GM12874 (cell line): Measurements from ENCODE around the gene DOCK2.

Experiments
- CTCF ChIP-seq: IDR thresholded peaks from 2 replicates; pipeline ENCODE4 v1.5.1; 2011; ENCODE audit warnings: low read depth, mild to moderate bottlenecking, control low read depth, low read length, moderate library complexity; ENCODE audit not compliant: insufficient read depth

The DOCK2 gene

GRCh38 chr5:169974121-169974770 is 337.2 kb downstream of the DOCK2 start:
- no peak for TF ChIP-seq CTCF

- no peak for TF ChIP-seq CTCF
Measured at GRCh38 chr5:169978714-169979113, 341.6 kb downstream of the DOCK2 start.

GRCh38 chr5:169979871-169980270 is 342.8 kb downstream of the DOCK2 start:
- TF ChIP-seq CTCF, result no peak

GRCh38 chr5:169980418-169981053 is 343.5 kb downstream of the DOCK2 start, which contains the start of gene INSYN2B:
TSS of gene INSYN2B (minus strand) at chr5:169980495. CDS start at chr5:169883898, 96,597 bp downstream.
- peak; percentile 46; the same call in 1 of the 2 replicates for TF ChIP-seq CTCF

GRCh38 chr5:169988206-169988605 is 351.1 kb downstream of the DOCK2 start:
- no peak for TF ChIP-seq CTCF

- no peak for TF ChIP-seq CTCF
Measured at GRCh38 chr5:169988947-169989346, 351.9 kb downstream of the DOCK2 start.

GRCh38 chr5:169989365-169989764 is 352.3 kb downstream of the DOCK2 start:
- no peak for TF ChIP-seq CTCF
